SK-N-SH (cell line): ENCODE measurements around the gene IRF2BPL. TPM values are rescaled to one million over a fixed set of nuclear protein-coding genes. Genes with fewer than 3 reads are reported as not detected.
A peak's percentile ranks its signal among the peaks of the same experiment; 100 is the strongest.

Experiments used
- CTCF ChIA-PET: fragments of 300-600, 350-600 bp; formaldehyde crosslinking; extraction: SDS; loops from one replicate; lab custom pipeline; 2021; lab: Yijun Ruan, JAX
- POLR2A ChIA-PET: fragments of 350-600 bp; sonication (Branson Sonifier 250); formaldehyde crosslinking; extraction: SDS; loops from one replicate; lab custom pipeline; 2020; ENCODE audit warnings: antibody characterized with exemption, inconsistent platforms; lab: Yijun Ruan, JAX
- DNase-seq: peaks from one replicate; pipeline ENCODE4 v3.0.0; 2012
- H2AFZ ChIP-seq: fragments of 200-600 bp; sonication (generic); 2 replicates; pipeline ENCODE4 v1.8.1; 2016; ENCODE audit warnings: antibody characterized with exemption, mild to moderate bottlenecking, low read depth
- H3F3A ChIP-seq: fragments of 200-600 bp; sonication (generic); replicated peaks from 2 replicates; pipeline ENCODE3; 2016; ENCODE audit warnings: antibody characterized with exemption, mild to moderate bottlenecking; ENCODE audit not compliant: insufficient read depth
- H3K27ac ChIP-seq, 2 experiments: fragments of 200-500 bp in 1 of 2; fragments of 200-600 bp in 1 of 2; sonication (Bioruptor generic) in 1 of 2; sonication (generic), shearing (Covaris generic) in 1 of 2; 2 replicates each; pipeline versions ENCODE4 v1.5.1 to v1.6.1; 2014 to 2016; ENCODE audit warnings: low read depth in 2 of 2, inconsistent platforms in 1 of 2, low read length in 1 of 2, mild to moderate bottlenecking in 1 of 2, mixed read lengths in 1 of 2
- H3K27me3 ChIP-seq: fragments of 200-600 bp; sonication (generic), shearing (Covaris generic); 2 replicates; pipeline ENCODE4 v1.6.1; 2016; ENCODE audit warnings: mixed run types; ENCODE audit not compliant: insufficient read depth
- H3K36me3 ChIP-seq, 2 experiments: fragments of 200-500 bp in 1 of 2; fragments of 200-600 bp in 1 of 2; sonication (Bioruptor generic) in 1 of 2; sonication (generic) in 1 of 2; replicated peaks in 1 of 2; 2 replicates each; pipeline versions ENCODE3 to v1.5.1; 2014 to 2016; ENCODE audit warnings: low read length in 1 of 2, mild to moderate bottlenecking in 1 of 2; ENCODE audit not compliant: insufficient read depth in 2 of 2, control insufficient read depth in 1 of 2
- H3K4me1 ChIP-seq, 2 experiments: fragments of 200-500 bp in 1 of 2; fragments of 200-600 bp in 1 of 2; sonication (Bioruptor generic) in 1 of 2; sonication (generic), shearing (Covaris generic) in 1 of 2; 2 replicates each; pipeline versions ENCODE4 v1.5.1 to v1.6.1; 2014 to 2016; ENCODE audit warnings: low read depth in 1 of 2, low read length in 1 of 2, mixed run types in 1 of 2; ENCODE audit not compliant: insufficient read depth in 2 of 2, control insufficient read depth in 1 of 2
- H3K4me2 ChIP-seq: fragments of 200-600 bp; sonication (generic), shearing (Covaris generic); 2 replicates; pipeline ENCODE4 v1.6.1; 2017; ENCODE audit warnings: mixed run types
- H3K4me3 ChIP-seq, 2 experiments: fragments of 200-500 bp in 1 of 2; fragments of 200-600 bp in 1 of 2; sonication (Bioruptor generic) in 1 of 2; sonication (generic), shearing (Covaris generic) in 1 of 2; 2 replicates each; pipeline versions ENCODE4 v1.5.1 to v1.8.1; 2014 to 2016; ENCODE audit warnings: low read depth in 2 of 2, inconsistent platforms in 1 of 2, low read length in 1 of 2, mild to moderate bottlenecking in 1 of 2, mixed read lengths in 1 of 2, moderate library complexity in 1 of 2
- H3K79me2 ChIP-seq: fragments of 200-600 bp; sonication (generic); 2 replicates; pipeline ENCODE4 v1.8.1; 2017; ENCODE audit warnings: mild to moderate bottlenecking; ENCODE audit not compliant: insufficient read depth
- H3K9ac ChIP-seq: fragments of 200-600 bp; sonication (generic); 2 replicates; pipeline ENCODE4 v1.6.1; 2017; ENCODE audit warnings: mixed run types
- H3K9me2 ChIP-seq: fragments of 200-600 bp; sonication (generic); 2 replicates; pipeline ENCODE4 v1.6.1; 2017; ENCODE audit warnings: mixed run types
- H3K9me3 ChIP-seq: fragments of 200-600 bp; sonication (generic); 2 replicates; pipeline ENCODE4 v1.6.1; 2017; ENCODE audit warnings: mixed run types, mild to moderate bottlenecking, moderate library complexity
- H4K20me1 ChIP-seq: fragments of 200-600 bp; sonication (generic); 2 replicates; pipeline ENCODE4 v1.6.1; 2017; ENCODE audit warnings: mild to moderate bottlenecking, mixed run types; ENCODE audit not compliant: insufficient read depth
- ELF1 ChIP-seq: IDR thresholded peaks from 2 replicates; pipeline ENCODE4 v1.4.0; 2012
- EZH2phosphoT487 ChIP-seq: fragments of 200-600 bp; sonication (generic); IDR thresholded peaks from 2 replicates; pipeline ENCODE4 v1.6.1; 2017; ENCODE audit warnings: low read depth, mixed run types, mild to moderate bottlenecking, antibody characterized with exemption, moderate library complexity, borderline replicate concordance
- FOSL2 ChIP-seq: IDR thresholded peaks from 2 replicates; pipeline ENCODE4 v1.4.0; 2012; ENCODE audit warnings: low read depth, mild to moderate bottlenecking, moderate library complexity, borderline replicate concordance
- FOXM1 ChIP-seq: IDR thresholded peaks from 2 replicates; pipeline ENCODE4 v1.4.0; 2012; ENCODE audit warnings: low read depth, mild to moderate bottlenecking
- GABPA ChIP-seq: IDR thresholded peaks from 2 replicates; pipeline ENCODE4 v1.4.0; 2012; ENCODE audit warnings: low read depth, mild to moderate bottlenecking
- GATA2 ChIP-seq: sonication (generic); formaldehyde crosslinking; IDR thresholded peaks from 2 replicates; pipeline ENCODE4 v1.5.0; 2020; ENCODE audit warnings: mild to moderate bottlenecking, missing genetic modification reagents
- IRF3 ChIP-seq: fragments of 150-350 bp; IDR thresholded peaks from 2 replicates; pipeline ENCODE4 v1.6.1; 2016; ENCODE audit warnings: mild to moderate bottlenecking, low read depth, low read length
- JUND ChIP-seq: IDR thresholded peaks from 2 replicates; pipeline ENCODE4 v1.4.0; 2012
- MAX ChIP-seq: IDR thresholded peaks from 2 replicates; pipeline ENCODE4 v1.4.0; 2012; ENCODE audit warnings: low read depth
- MXI1 ChIP-seq: IDR thresholded peaks from 2 replicates; pipeline ENCODE4 v1.6.1; 2012; ENCODE audit warnings: mild to moderate bottlenecking, low read depth, low read length, improper control_type of control experiment
- NFIC ChIP-seq: IDR thresholded peaks from 2 replicates; pipeline ENCODE4 v1.4.0; 2012; ENCODE audit warnings: borderline replicate concordance
- POLR2AphosphoS5 ChIP-seq: IDR thresholded peaks from 2 replicates; pipeline ENCODE4 v1.6.1; 2012; ENCODE audit warnings: low read depth, low read length
- RAD21 ChIP-seq: IDR thresholded peaks from 2 replicates; pipeline ENCODE4 v1.6.1; 2012; ENCODE audit warnings: mild to moderate bottlenecking, low read length
- RCOR1 ChIP-seq: fragments of 150-350 bp; IDR thresholded peaks from 2 replicates; pipeline ENCODE4 v1.6.1; 2017; ENCODE audit warnings: antibody characterized with exemption, low read length
- REST ChIP-seq: IDR thresholded peaks from 2 replicates; pipeline ENCODE4 v1.6.1; 2012; ENCODE audit warnings: mild to moderate bottlenecking, low read depth, low read length, moderate library complexity
- RFX5 ChIP-seq: IDR thresholded peaks from 2 replicates; pipeline ENCODE4 v1.6.1; 2012; ENCODE audit warnings: mild to moderate bottlenecking, improper control_type of control experiment, low read length
- RXRA ChIP-seq: IDR thresholded peaks from 2 replicates; pipeline ENCODE4 v1.4.0; 2012; ENCODE audit warnings: low read depth, mild to moderate bottlenecking, borderline replicate concordance
- SIN3A ChIP-seq: IDR thresholded peaks from 2 replicates; pipeline ENCODE4 v1.6.1; 2012; ENCODE audit warnings: low read depth, mild to moderate bottlenecking, low read length, moderate library complexity, borderline replicate concordance
- SMC3 ChIP-seq: IDR thresholded peaks from 2 replicates; pipeline ENCODE4 v1.6.1; 2012; ENCODE audit warnings: low read depth, low read length, improper control_type of control experiment
- TAF1 ChIP-seq: IDR thresholded peaks from 2 replicates; pipeline ENCODE4 v1.6.1; 2012; ENCODE audit warnings: low read depth, mild to moderate bottlenecking, low read length, moderate library complexity, borderline replicate concordance
- TEAD4 ChIP-seq: IDR thresholded peaks from 2 replicates; pipeline ENCODE4 v1.4.0; 2012; ENCODE audit warnings: mild to moderate bottlenecking, borderline replicate concordance; ENCODE audit not compliant: insufficient read depth
- USF1 ChIP-seq: IDR thresholded peaks from 2 replicates; pipeline ENCODE4 v1.4.0; 2012; ENCODE audit warnings: low read depth, borderline replicate concordance
- WGBS: methylation state at CpG from one replicate; pipeline ENCODE4 v1.1.6; 2017; ENCODE audit warnings: low lambda C conversion rate; 5-methylcytosine and 5-hydroxymethylcytosine counted together
- polyA plus RNA-seq, 3 experiments: library from polyadenylated mRNA; depleted of rRNA; stranded (reverse); fragments of >200 nt; gene quantifications; 2 replicates each; pipeline ENCODE4 v1.2.3, GENCODE V29; 2012
- TF ChIP-seq, protein P1 (sequence below): fragments of 150-350 bp; IDR thresholded peaks from 2 replicates; pipeline ENCODE4 v1.6.1; 2017; ENCODE audit warnings: antibody characterized with exemption, low read length, low read depth, borderline replicate concordance
- TF ChIP-seq, protein P2 (sequence below): fragments of 200-600 bp; sonication (generic); IDR thresholded peaks from 2 replicates; pipeline ENCODE4 v1.6.1; 2017; ENCODE audit warnings: antibody characterized with exemption, mild to moderate bottlenecking, moderate library complexity

IRF2BPL gene
- polyA plus RNA-seq, 1 of the 3 experiments (the other 2 are of a cell fraction): 17.1 TPM

DNA sequence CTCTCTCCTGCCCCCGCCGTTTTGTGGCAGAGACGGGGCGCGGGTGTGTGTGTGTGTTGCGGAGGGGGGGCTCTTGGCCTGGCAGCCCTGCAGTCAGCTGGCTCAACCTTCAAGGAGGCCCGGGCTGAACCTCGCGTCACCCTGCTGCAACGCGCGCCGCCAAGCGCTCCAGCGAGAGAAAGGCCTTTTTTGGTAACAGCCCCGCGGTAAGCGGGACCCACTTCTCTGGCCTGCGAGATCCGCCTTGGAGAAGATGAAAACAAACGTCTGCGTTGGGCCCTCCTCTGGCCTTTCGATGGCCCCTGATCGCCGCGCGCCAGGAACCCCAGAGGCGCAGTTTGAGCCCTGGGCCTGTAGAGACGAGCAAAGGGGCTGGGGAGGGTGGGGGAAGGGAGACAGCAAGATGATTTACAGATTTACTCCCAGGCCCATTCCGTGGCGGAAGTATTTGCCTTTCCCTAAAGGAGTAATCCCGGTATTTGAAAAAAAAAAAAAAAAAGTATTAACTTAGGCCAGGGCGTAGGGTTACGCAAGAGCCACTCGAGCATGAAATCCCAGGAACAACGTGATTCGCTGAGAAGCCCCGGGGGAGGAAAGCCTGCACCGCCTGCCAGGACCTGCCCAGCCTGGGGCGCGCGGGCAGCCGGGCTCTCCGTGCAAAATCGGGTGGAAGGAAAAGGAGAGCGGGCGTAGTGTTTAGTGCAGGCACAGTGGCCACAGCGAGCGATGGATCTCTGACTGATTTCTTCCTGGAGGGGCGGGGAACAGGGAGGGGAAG is 4.5 kb upstream of the IRF2BPL start:
- Histone ChIP-seq H3K4me1 (peaks cover 51 to 52% of the 10 kb centered on the region in 2 experiments), H3K9me3 (no peaks in the 10 kb centered on the region), H3K36me3 (no peaks in the 10 kb centered on the region), H4K20me1 (no peaks in the 10 kb centered on the region), H3K27me3 (no peaks in the 10 kb centered on the region), H3K4me3 (peak overlapping the region; percentile 52 to 64), H3K27ac (peak overlapping the region; percentile 97 to 99), H3K79me2 (peaks cover 40% of the 10 kb centered on the region), H3F3A (peaks cover 51% of the 10 kb centered on the region), H2AFZ (0 out of 2 replicates have a peak overlapping the region, but pooled peaks have one; percentile 13), H3K4me2 (peak overlapping the region; percentile 83), H3K9ac (peak overlapping the region; percentile 92), H3K9me2 (no peaks in the 10 kb centered on the region)
- WGBS: 10% methylated on average over 37 of the region's 50 CpGs
- DNase-seq: peak; percentile 87
- ChIA-PET CTCF (interaction anchor here (0.7 to 24.4 kb wide), 9 partner anchors 9 to 121 kb away, joined by 3 to 484 read pairs (median 5); no protein-coding TSS in a partner anchor), POLR2A (interaction anchor here (0.7 to 1.2 kb wide), 3 partner anchors 8 to 113 kb away, joined by 3 to 6 read pairs (median 4); no protein-coding TSS in a partner anchor)
- peak; percentile 16; the same call in 1 of the 2 replicates for TF ChIP-seq FOXM1
- peak; percentile 17; the same call in 1 of the 2 replicates for TF ChIP-seq RAD21
- no peak for TF ChIP-seq RFX5
- TF ChIP-seq ELF1: no peak
- no peak for TF ChIP-seq EZH2phosphoT487
- TF ChIP-seq USF1: peak; percentile 37; the same call in 1 of the 2 replicates
- peak; percentile 6; the same call in 1 of the 2 replicates for TF ChIP-seq REST
- TF ChIP-seq GABPA: no peak; the same call in 1 of the 2 replicates
- TF ChIP-seq TEAD4: no peak; the same call in 1 of the 2 replicates
- peak; percentile 71 for TF ChIP-seq TAF1
- no peak for TF ChIP-seq IRF3
- TF ChIP-seq RXRA: no peak
- TF ChIP-seq, protein P1, sequence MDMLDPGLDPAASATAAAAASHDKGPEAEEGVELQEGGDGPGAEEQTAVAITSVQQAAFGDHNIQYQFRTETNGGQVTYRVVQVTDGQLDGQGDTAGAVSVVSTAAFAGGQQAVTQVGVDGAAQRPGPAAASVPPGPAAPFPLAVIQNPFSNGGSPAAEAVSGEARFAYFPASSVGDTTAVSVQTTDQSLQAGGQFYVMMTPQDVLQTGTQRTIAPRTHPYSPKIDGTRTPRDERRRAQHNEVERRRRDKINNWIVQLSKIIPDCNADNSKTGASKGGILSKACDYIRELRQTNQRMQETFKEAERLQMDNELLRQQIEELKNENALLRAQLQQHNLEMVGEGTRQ: no peak
- TF ChIP-seq FOSL2: no peak
- TF ChIP-seq MXI1: peak; percentile 78
- 0 out of 2 replicates have a peak, but pooled peaks have one; percentile 55 for TF ChIP-seq NFIC
- peak; percentile 68; the same call in 1 of the 2 replicates for TF ChIP-seq MAX
- no peak for TF ChIP-seq SMC3
- TF ChIP-seq SIN3A: no peak
- TF ChIP-seq RCOR1: no peak
- TF ChIP-seq POLR2AphosphoS5: peak; percentile 91
- TF ChIP-seq, protein P2, sequence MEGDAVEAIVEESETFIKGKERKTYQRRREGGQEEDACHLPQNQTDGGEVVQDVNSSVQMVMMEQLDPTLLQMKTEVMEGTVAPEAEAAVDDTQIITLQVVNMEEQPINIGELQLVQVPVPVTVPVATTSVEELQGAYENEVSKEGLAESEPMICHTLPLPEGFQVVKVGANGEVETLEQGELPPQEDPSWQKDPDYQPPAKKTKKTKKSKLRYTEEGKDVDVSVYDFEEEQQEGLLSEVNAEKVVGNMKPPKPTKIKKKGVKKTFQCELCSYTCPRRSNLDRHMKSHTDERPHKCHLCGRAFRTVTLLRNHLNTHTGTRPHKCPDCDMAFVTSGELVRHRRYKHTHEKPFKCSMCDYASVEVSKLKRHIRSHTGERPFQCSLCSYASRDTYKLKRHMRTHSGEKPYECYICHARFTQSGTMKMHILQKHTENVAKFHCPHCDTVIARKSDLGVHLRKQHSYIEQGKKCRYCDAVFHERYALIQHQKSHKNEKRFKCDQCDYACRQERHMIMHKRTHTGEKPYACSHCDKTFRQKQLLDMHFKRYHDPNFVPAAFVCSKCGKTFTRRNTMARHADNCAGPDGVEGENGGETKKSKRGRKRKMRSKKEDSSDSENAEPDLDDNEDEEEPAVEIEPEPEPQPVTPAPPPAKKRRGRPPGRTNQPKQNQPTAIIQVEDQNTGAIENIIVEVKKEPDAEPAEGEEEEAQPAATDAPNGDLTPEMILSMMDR: no peak
- no peak for TF ChIP-seq GATA2 (CRISPR knock-in tag)
- TF ChIP-seq JUND: peak; percentile 28
